D341Med (cell line): ENCODE data around the gene CMTM4.
A peak's percentile ranks its signal among the peaks of the same experiment; 100 is the strongest.
"Not testable (repeated sequence)": the region's sequence is repeated elsewhere in the genome, so short reads cannot be mapped to it uniquely, and the experiment has no call there.

ENCODE experiments used
- DNase-seq: peaks from one replicate; pipeline ENCODE4 v3.0.0; 2012; ENCODE audit warnings: low spot score

The CMTM4 gene

GRCh38 chr16:66673691-66674090 lies 22.9 kb downstream of the CMTM4 start:
- no peak for DNase-seq

GRCh38 chr16:66670691-66671388 lies 25.7 kb downstream of the CMTM4 start:
- DNase-seq = no peak

GRCh38 chr16:66668777-66669444 lies 27.6 kb downstream of the CMTM4 start:
- no peak for DNase-seq

GRCh38 chr16:66667944-66668343 lies 28.6 kb downstream of the CMTM4 start:
- no peak for DNase-seq

- no peak for DNase-seq
Measured at GRCh38 chr16:66662445-66663194, 33.9 kb downstream of the CMTM4 start.

GRCh38 chr16:66661671-66662346 lies 34.7 kb downstream of the CMTM4 start:
- DNase-seq = not testable (repeated sequence)

- DNase-seq = no peak
Measured at GRCh38 chr16:66661210-66661560, 35.4 kb downstream of the CMTM4 start.

GRCh38 chr16:66660422-66661209 lies 35.9 kb downstream of the CMTM4 start:
- no peak for DNase-seq

- DNase-seq = no peak
Measured at GRCh38 chr16:66658860-66659190, 37.7 kb downstream of the CMTM4 start.

GRCh38 chr16:66658143-66658859 lies 38.2 kb downstream of the CMTM4 start:
- DNase-seq = no peak

GRCh38 chr16:66656547-66656946 lies 40.0 kb downstream of the CMTM4 start:
- DNase-seq = no peak

- DNase-seq = no peak
Measured at GRCh38 chr16:66653581-66654350, 42.8 kb downstream of the CMTM4 start.

- DNase-seq = no peak
Measured at GRCh38 chr16:66652661-66653360, 43.7 kb downstream of the CMTM4 start.

- no peak for DNase-seq
Measured at GRCh38 chr16:66651965-66652364, 44.6 kb downstream of the CMTM4 start.

GRCh38 chr16:66651474-66651765 lies 45.1 kb downstream of the CMTM4 start:
- DNase-seq = no peak

- peak; percentile 83 for DNase-seq
Measured at GRCh38 chr16:66650707-66651473, 45.7 kb downstream of the CMTM4 start.

GRCh38 chr16:66649636-66650205 lies 46.8 kb downstream of the CMTM4 start:
- no peak for DNase-seq

GRCh38 chr16:66649167-66649566 lies 47.4 kb downstream of the CMTM4 start:
- no peak for DNase-seq

GRCh38 chr16:66647866-66648265 lies 48.7 kb downstream of the CMTM4 start:
- no peak for DNase-seq
